ENCODE data around the gene KLF13.

- TF ChIP-seq CREB1 (IDR thresholded peaks at IDR 0.05; ENCODE audit: low read depth) (no peak), ZSCAN29 (IDR thresholded peaks at IDR 0.05) (no peak), POLR2A (IDR thresholded peaks at IDR 0.05; ENCODE audit: low read depth, low read length) (no peak), SP1 (IDR thresholded peaks at IDR 0.05; ENCODE audit: low read depth, low read length) (no peak), KAT2A (conservative IDR thresholded peaks at IDR 0.05; ENCODE audit: control insufficient read depth, low read depth, low read length) (no peak), SMC3 (IDR thresholded peaks at IDR 0.05; ENCODE audit: borderline replicate concordance, low read length) (no peak), EZH2 (IDR thresholded peaks at IDR 0.05; ENCODE audit: borderline replicate concordance, control insufficient read depth, low read depth, low read length) (no peak), ZNF24 (IDR thresholded peaks at IDR 0.05) (no peak), CTCF (IDR thresholded peaks at IDR 0.05 in 2 of 3, conservative IDR thresholded peaks at IDR 0.05 in 1 of 3; ENCODE audit: control insufficient read depth in 2 of 3, extremely low read depth in 1 of 3, insufficient read depth in 1 of 3, low read depth in 3 of 3, low read length in 3 of 3) (no peak), ATF7 (IDR thresholded peaks at IDR 0.05; ENCODE audit: low read depth) (no peak), SIN3A (IDR thresholded peaks at IDR 0.05; ENCODE audit: low read depth, low read length) (no peak), FOS (IDR thresholded peaks at IDR 0.05; ENCODE audit: borderline replicate concordance, extremely low read depth, insufficient read length) (no peak), EP300 (IDR thresholded peaks at IDR 0.05; ENCODE audit: borderline replicate concordance in 1 of 2, control insufficient read depth in 1 of 2, low read depth in 2 of 2, low read length in 2 of 2) (no peak)
Observed at GRCh38 chr15:31335989-31336592, 9.5 kb downstream of the KLF13 start.
